Activated naive CD8-positive, alpha-beta T cell treated with anti-CD3 and anti-CD28 coated beads for 36 hours (primary cell): ENCODE measurements around the gene TMIE. TPM values are rescaled to one million over a fixed set of nuclear protein-coding genes. Genes with fewer than 3 reads are reported as not detected.

Experiments used
- total RNA-seq, 2 experiments: library from RNA; stranded (reverse); gene quantifications; one replicate each; pipeline ENCODE4 v1.2.3, GENCODE V29; 2021

The TMIE gene
- total RNA-seq, 2 experiments from 2014 or later: 0.41 to 0.42 TPM

Other genes starting within 250 kb of the TMIE start
- gene LTF, start 236.5 kb upstream of the TMIE start, total RNA-seq: not detected
- gene RTP3, start 203.4 kb upstream of the TMIE start, total RNA-seq: not detected
- not detected for gene LRRC2, start 135.1 kb upstream of the TMIE start, total RNA-seq
- not detected for gene FAM240A, start 88.9 kb upstream of the TMIE start, total RNA-seq
- gene ALS2CL, start 7.7 kb upstream of the TMIE start, total RNA-seq: 1 to 10 TPM; 1.3 TPM
- gene PRSS50, start 16.5 kb downstream of the TMIE start, total RNA-seq: not detected
- not detected for gene MYL3, start 162.1 kb downstream of the TMIE start, total RNA-seq
- not detected for gene PTH1R, start 176.3 kb downstream of the TMIE start, total RNA-seq